SK-N-SH treated with all-trans-retinoic acid at 6 μM for 48 hours (cell line): Measurements from ENCODE around the gene DNAH3.

Experiments
- ATAC-seq: fragments of 200-7000 bp; cut with Tn5 transposase; 3 replicates; pipeline ENCODE4 v1.9.1; 2020; ENCODE audit warnings: mild to moderate bottlenecking, moderate library complexity
- ARNTL ChIP-seq: fragments of 450-650 bp; formaldehyde crosslinking; IDR thresholded peaks from 2 replicates; pipeline ENCODE4 v1.5.0; 2020; ENCODE audit warnings: low read depth, mild to moderate bottlenecking, moderate library complexity, borderline replicate concordance
- BACH2 ChIP-seq: fragments of 250-450 bp; sonication (Bioruptor Pico); IDR thresholded peaks from 2 replicates; pipeline ENCODE4 v1.9.0; 2021; ENCODE audit warnings: mild to moderate bottlenecking, borderline replicate concordance
- CSDC2 ChIP-seq: fragments of 250-450 bp; sonication (Bioruptor Pico); IDR thresholded peaks from 2 replicates; pipeline ENCODE4 v1.5.0; 2020; ENCODE audit warnings: mild to moderate bottlenecking, moderate library complexity
- ESRRG ChIP-seq: fragments of 250-450 bp; sonication (Bioruptor Pico); IDR thresholded peaks from 2 replicates; pipeline ENCODE4 v1.6.1; 2021; ENCODE audit warnings: mild to moderate bottlenecking
- GLIS3 ChIP-seq: fragments of 250-450 bp; sonication (Bioruptor Pico); IDR thresholded peaks from 2 replicates; pipeline ENCODE4 v1.5.0; 2020; ENCODE audit warnings: mild to moderate bottlenecking, moderate library complexity
- PPARA ChIP-seq: fragments of 250-450 bp; sonication (Bioruptor Pico); IDR thresholded peaks from 2 replicates; pipeline ENCODE4 v1.5.0; 2020; ENCODE audit warnings: mild to moderate bottlenecking, borderline replicate concordance
- RARB ChIP-seq: fragments of 250-450 bp; sonication (Bioruptor Pico); IDR thresholded peaks from 2 replicates; pipeline ENCODE4 v1.8.0; 2021; ENCODE audit warnings: mild to moderate bottlenecking, moderate library complexity
- SNAI2 ChIP-seq: fragments of 250-450 bp; sonication (Bioruptor Pico); IDR thresholded peaks from 2 replicates; pipeline ENCODE4 v1.5.0; 2020; ENCODE audit warnings: mild to moderate bottlenecking, moderate library complexity
- TCF4 ChIP-seq: fragments of 250-450 bp; sonication (Bioruptor Pico); IDR thresholded peaks from 2 replicates; pipeline ENCODE4 v1.8.0; 2021; ENCODE audit warnings: mild to moderate bottlenecking, moderate library complexity, borderline replicate concordance
- TOX ChIP-seq: fragments of 250-450 bp; sonication (Bioruptor Pico); IDR thresholded peaks from 2 replicates; pipeline ENCODE4 v1.8.0; 2021; ENCODE audit warnings: mild to moderate bottlenecking, moderate library complexity, borderline replicate concordance
- TSHZ2 ChIP-seq: fragments of 250-450 bp; sonication (Bioruptor Pico); IDR thresholded peaks from 2 replicates; pipeline ENCODE4 v1.5.0; 2020; ENCODE audit warnings: mild to moderate bottlenecking, moderate library complexity
- ZC3H10 ChIP-seq: fragments of 250-450 bp; sonication (Bioruptor Pico); IDR thresholded peaks from 2 replicates; pipeline ENCODE4 v1.5.1; 2021; ENCODE audit warnings: mild to moderate bottlenecking, moderate library complexity
- ZFP3 ChIP-seq: fragments of 250-450 bp; sonication (Bioruptor Pico); IDR thresholded peaks from 2 replicates; pipeline ENCODE4 v1.5.0; 2020; ENCODE audit warnings: mild to moderate bottlenecking, moderate library complexity
- ZFP30 ChIP-seq: fragments of 450-650 bp; formaldehyde crosslinking; IDR thresholded peaks from 2 replicates; pipeline ENCODE4 v1.5.0; 2022; ENCODE audit warnings: mild to moderate bottlenecking, moderate library complexity
- ZNF565 ChIP-seq: fragments of 450-650 bp; formaldehyde crosslinking; conservative IDR thresholded peaks from 2 replicates; pipeline ENCODE4 v1.5.0; 2020; ENCODE audit warnings: low read depth, mild to moderate bottlenecking, moderate library complexity
- ZNF70 ChIP-seq: fragments of 450-650 bp; formaldehyde crosslinking; IDR thresholded peaks from 2 replicates; pipeline ENCODE4 v1.5.0; 2020; ENCODE audit warnings: mild to moderate bottlenecking, moderate library complexity
- ZNF8 ChIP-seq: fragments of 450-650 bp; formaldehyde crosslinking; IDR thresholded peaks from 2 replicates; pipeline ENCODE4 v1.5.0; 2020; ENCODE audit warnings: mild to moderate bottlenecking, moderate library complexity
- TF ChIP-seq, protein P1 (sequence below): fragments of 250-450 bp; sonication (Bioruptor Pico); IDR thresholded peaks from 2 replicates; pipeline ENCODE4 v1.5.1; 2021; ENCODE audit warnings: mild to moderate bottlenecking, moderate library complexity
- TF ChIP-seq, protein P2 (sequence below): fragments of 250-450 bp; sonication (Bioruptor Pico); IDR thresholded peaks from 2 replicates; pipeline ENCODE4 v1.8.0; 2021; ENCODE audit warnings: low read depth, mild to moderate bottlenecking, moderate library complexity, borderline replicate concordance
- TF ChIP-seq, protein P3 (sequence below): fragments of 250-450 bp; sonication (Bioruptor Pico); IDR thresholded peaks from 2 replicates; pipeline ENCODE4 v1.8.0; 2020; ENCODE audit warnings: mild to moderate bottlenecking, moderate library complexity, borderline replicate concordance

DNAH3 gene

DNA sequence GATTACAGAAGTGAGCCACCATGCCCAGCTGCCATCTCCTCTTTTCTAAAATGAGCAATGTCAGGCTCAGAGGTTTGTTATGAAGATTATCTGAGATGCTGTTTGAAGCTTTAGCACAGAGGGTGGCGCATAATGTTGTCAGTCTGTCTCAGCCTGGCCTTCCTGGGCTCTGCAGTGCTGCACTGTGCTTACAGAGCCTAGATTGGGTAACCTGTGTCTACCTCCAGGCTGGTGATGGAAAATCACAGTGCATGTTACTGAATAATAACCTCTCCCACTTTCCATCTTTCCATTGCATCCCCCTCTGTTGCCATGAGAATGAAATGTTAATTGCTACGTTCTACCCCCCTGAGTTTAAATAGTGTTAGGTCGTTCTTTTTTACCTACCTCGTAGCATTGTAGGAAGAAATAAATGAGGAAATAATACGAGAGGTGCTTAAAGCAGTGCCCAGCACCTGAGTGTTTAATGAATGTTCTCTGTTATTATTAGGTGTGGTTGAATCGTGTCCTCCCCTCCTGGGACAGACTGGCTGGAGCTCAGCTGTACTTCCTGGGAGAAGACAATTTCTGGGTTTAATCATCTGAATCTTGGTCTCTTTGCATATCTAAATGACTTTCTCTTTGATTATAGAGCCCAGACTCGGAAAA lies 14.0 kb upstream of the DNAH3 start:
- ATAC-seq, result no peak
- no peak for TF ChIP-seq RARB (CRISPR knock-in tag)
- no peak for TF ChIP-seq ZFP3 (CRISPR knock-in tag)
- TF ChIP-seq CSDC2 (CRISPR knock-in tag), result no peak
- no peak for TF ChIP-seq ZNF565 (CRISPR knock-in tag)

DNA sequence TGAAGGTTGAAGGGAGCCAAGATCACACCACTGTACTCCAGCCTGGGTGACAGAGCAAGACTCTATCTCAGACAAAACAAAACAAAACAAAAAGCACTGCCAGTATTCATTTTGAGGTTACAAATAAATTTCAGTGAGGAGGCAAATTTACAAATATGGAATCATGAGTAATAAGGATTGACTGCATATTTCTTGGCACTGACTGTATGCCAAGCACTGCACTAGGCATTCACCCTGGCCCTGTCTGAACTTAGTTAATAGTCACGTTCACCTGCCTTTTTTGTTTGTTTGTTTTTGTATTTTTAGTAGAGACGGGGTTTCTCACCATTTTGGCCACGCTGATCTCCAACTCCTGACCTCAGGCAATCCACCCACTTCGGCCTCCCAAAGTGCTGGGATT lies 12.9 kb upstream of the DNAH3 start:
- no peak for TF ChIP-seq CSDC2 (CRISPR knock-in tag)
- no peak for TF ChIP-seq ZNF70 (CRISPR knock-in tag)
- TF ChIP-seq SNAI2 (CRISPR knock-in tag), result no peak
- TF ChIP-seq BACH2, result no peak
- no peak for TF ChIP-seq ZC3H10
- TF ChIP-seq ZFP30, result no peak
- TF ChIP-seq, protein P1, sequence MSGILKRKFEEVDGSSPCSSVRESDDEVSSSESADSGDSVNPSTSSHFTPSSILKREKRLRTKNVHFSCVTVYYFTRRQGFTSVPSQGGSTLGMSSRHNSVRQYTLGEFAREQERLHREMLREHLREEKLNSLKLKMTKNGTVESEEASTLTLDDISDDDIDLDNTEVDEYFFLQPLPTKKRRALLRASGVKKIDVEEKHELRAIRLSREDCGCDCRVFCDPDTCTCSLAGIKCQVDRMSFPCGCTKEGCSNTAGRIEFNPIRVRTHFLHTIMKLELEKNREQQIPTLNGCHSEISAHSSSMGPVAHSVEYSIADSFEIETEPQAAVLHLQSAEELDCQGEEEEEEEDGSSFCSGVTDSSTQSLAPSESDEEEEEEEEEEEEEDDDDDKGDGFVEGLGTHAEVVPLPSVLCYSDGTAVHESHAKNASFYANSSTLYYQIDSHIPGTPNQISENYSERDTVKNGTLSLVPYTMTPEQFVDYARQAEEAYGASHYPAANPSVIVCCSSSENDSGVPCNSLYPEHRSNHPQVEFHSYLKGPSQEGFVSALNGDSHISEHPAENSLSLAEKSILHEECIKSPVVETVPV (CRISPR knock-in tag), result no peak
- TF ChIP-seq, protein P2, sequence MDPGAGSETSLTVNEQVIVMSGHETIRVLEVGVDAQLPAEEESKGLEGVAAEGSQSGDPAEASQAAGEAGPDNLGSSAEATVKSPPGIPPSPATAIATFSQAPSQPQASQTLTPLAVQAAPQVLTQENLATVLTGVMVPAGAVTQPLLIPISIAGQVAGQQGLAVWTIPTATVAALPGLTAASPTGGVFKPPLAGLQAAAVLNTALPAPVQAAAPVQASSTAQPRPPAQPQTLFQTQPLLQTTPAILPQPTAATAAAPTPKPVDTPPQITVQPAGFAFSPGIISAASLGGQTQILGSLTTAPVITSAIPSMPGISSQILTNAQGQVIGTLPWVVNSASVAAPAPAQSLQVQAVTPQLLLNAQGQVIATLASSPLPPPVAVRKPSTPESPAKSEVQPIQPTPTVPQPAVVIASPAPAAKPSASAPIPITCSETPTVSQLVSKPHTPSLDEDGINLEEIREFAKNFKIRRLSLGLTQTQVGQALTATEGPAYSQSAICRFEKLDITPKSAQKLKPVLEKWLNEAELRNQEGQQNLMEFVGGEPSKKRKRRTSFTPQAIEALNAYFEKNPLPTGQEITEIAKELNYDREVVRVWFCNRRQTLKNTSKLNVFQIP, result no peak
- no peak for TF ChIP-seq ZNF8 (CRISPR knock-in tag)
- no peak for TF ChIP-seq ZNF565 (CRISPR knock-in tag)
- TF ChIP-seq ESRRG (CRISPR knock-in tag), result no peak
- TF ChIP-seq PPARA (CRISPR knock-in tag), result no peak
- no peak for TF ChIP-seq TSHZ2 (CRISPR knock-in tag)
- TF ChIP-seq TOX (CRISPR knock-in tag), result no peak
- TF ChIP-seq, protein P3, sequence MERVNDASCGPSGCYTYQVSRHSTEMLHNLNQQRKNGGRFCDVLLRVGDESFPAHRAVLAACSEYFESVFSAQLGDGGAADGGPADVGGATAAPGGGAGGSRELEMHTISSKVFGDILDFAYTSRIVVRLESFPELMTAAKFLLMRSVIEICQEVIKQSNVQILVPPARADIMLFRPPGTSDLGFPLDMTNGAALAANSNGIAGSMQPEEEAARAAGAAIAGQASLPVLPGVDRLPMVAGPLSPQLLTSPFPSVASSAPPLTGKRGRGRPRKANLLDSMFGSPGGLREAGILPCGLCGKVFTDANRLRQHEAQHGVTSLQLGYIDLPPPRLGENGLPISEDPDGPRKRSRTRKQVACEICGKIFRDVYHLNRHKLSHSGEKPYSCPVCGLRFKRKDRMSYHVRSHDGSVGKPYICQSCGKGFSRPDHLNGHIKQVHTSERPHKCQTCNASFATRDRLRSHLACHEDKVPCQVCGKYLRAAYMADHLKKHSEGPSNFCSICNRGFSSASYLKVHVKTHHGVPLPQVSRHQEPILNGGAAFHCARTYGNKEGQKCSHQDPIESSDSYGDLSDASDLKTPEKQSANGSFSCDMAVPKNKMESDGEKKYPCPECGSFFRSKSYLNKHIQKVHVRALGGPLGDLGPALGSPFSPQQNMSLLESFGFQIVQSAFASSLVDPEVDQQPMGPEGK, result no peak
- TF ChIP-seq ZFP3 (CRISPR knock-in tag), result no peak
- TF ChIP-seq GLIS3 (CRISPR knock-in tag), result no peak
- no peak for TF ChIP-seq RARB (CRISPR knock-in tag)
- TF ChIP-seq ARNTL, result no peak
- ATAC-seq, result no peak

DNA sequence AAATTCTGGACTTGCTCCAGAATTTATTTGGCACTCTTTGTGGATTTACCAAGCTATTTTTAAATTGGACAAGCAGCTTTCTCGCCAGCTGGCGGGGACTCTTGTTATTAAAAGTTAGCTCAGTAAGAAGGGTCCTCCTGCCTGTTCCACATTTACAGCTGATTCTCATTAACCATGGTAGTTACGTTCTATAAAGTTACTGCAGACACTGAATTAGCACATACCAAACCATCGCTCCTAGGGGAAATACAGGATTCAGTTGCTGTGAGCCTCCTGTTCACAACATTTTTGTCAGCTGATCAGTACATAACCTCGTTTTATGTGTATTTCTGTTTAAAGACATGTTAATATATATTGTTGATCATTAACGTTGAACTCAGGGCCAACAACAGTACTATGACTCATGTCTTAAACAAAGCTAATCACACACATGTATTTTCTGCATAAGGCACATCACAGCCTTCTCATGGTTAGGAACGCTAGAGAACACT lies 12.1 kb upstream of the DNAH3 start:
- TF ChIP-seq ZNF8 (CRISPR knock-in tag), result no peak
- no peak for TF ChIP-seq ZFP3 (CRISPR knock-in tag)
- TF ChIP-seq GLIS3 (CRISPR knock-in tag), result no peak
- TF ChIP-seq, protein P1 (CRISPR knock-in tag), result no peak
- TF ChIP-seq SNAI2 (CRISPR knock-in tag), result no peak
- TF ChIP-seq, protein P2, result no peak
- no peak for TF ChIP-seq TCF4 (CRISPR knock-in tag)
- TF ChIP-seq CSDC2 (CRISPR knock-in tag), result no peak
- ATAC-seq, result no peak
